Measurements from ENCODE around the gene DENND4B.

DENND4B gene

DNA sequence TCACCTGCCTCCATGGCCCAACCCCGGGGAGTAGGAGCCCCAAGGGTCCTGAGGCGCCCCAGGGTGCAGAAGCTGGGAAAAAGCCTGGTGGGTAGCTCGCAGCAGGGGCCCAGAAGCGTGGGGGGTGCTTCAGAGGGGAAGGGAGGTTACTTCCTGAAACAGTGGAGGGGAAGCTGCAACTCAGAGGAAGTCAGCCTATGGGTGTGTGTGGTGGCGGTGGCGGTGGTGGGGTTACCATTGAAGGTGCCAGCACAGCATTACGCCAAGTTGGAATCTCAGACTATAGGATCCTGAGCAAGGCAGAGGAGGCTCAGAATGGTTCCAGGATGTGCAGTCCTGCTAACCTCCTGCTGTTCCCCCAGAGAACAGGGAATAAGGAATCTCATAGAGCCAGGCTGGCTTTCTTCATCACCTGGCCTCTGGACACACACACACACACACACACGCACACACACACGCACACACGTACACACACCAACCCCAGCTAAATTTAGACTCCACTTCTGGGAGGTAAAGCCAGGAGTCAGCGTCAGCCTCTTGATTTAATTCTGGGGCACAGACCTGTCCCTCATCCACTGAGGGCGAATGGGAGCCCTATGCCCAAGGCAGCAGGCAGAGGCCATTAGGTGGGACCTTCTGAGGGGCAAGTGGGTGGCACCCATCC is 1.3 kb downstream of the DENND4B start:
- no peak for DNase-seq (ENCODE audit: low spot score)

DNA sequence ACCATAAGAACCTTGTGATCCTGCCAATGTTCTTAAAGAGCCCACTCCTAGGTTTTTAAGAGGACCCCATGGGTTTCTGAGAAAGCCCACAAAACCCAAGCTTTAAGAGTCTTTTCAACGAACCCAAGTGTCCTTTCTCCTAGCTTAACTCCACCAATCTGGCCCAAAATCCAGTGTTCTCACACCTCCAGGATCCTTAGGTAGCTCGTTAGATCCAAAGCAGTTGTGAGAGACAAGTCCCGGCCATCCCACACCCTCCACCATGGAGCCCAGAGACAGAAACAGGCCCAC is 1.7 kb downstream of the DENND4B start:
- DNase-seq (ENCODE audit: low spot score): no peak

DNA sequence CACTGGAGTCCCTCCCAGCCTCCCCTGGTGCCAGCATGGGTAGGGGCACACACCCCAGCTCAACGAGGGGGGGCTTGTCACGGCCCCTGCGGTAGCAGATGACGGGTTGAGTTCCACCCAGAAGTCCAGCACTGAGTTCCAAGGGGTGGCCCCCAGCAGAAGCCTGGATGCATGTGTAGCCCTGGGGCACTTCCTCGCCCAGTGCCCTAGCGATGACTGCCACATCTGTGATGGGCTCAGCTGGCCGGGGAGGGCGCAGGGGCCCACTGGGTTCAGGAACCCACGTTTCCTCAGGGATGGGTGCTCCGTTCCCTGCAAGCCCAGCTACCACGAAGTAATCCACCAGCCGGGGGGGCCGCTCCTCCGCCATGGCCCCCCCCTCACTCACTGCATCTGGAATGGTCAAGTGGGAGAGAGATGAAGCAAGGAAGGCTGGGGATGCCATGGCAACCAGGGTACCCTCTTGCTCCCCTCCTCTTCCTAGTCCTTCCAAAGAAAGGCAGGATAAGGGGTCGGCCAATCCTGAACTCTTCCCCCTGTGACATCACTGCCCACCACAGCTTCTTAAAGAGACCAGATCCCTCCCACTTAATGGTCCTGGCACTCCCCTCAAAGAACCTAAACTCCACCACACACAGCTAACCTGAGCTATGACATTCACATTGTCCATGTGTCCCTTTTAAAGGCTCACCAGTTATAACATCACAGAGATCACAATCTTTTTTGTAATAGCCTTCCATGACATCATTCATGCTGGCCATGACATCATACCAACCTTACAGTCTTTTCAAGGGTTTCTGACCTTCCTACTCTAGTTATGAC is 2.3 kb downstream of the DENND4B start:
- no peak for DNase-seq (ENCODE audit: low spot score)

DNA sequence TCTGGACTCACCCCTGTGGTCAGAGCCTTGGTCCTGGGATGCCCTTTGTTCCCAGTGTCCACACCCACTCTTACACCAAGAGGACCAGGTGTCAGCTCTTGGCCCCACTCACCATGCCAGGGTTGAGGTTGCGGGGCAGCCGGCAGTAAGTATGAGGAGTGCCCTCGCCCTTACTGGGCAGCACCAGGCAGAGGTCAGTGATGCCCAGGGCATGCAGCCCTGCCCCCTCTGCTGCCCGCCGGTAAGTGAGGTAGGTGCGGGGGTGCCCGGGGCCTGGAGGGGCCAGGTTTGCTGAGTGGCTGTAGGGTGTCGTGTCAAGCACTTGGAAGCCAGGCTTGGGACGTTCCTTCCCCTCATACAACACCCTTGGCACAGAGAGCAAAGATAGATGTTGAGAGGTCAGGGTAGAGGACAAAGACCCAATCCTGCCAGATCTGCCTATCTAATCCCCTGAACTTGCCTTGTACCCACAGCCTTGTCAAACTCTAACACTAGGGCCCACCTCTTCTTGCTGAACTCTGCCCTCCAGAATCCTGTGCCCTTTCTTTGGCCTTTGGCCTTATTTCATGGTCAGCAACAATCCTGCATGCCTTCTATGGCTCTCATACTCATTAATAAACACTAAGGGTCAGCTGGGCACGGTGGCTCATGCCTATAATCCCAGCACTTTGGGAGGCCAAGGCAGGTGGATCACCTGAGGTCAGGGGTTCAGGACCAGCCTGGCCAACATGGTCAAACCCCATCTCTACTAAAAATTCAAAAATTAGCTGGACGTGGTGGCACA is 3.6 kb downstream of the DENND4B start:
- DNase-seq (ENCODE audit: low spot score): no peak

DNA sequence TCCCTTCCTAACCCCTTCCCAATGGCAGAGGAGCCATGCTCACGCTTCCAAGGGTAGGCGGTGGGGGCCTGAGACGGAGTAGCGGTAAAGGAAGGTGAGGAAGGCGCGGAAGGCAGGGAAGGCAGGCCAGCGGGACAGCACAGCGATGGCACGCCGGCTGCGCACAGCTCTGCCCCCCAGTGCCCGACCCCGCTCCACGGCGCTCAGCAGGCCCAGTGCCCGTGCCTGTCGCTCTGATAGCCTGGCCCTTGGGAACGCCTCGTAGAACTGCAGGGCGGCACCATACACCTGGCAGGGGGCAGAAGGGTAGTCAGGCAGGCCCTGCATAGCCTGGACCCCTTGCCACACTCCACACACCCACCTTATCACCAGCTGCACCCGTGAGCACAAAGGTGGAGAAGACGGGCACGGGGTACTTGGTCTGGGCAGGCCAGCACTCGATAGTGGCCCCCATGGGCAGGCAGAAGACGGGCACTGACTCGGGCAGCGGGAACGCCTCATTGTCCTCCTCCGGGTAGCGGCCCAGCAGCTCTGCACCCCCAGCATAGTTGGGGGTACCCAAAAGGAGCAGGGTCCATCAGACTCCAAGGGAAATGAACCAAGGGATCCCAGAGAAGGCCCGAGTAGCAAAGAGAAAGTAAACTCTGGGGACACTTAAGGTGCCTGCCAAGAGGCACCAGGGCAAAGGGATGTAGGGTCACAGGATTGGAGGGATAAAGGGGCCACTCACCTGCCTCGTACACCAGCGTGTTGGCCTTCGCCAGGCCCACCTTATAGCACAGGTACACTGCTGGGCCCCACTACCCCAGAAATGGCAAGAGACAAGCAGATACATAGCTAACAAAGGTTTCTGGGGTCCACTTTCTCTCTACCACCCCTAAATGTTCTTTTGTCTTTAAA is 4.4 kb downstream of the DENND4B start:
- DNase-seq (ENCODE audit: low spot score): no peak

DNA sequence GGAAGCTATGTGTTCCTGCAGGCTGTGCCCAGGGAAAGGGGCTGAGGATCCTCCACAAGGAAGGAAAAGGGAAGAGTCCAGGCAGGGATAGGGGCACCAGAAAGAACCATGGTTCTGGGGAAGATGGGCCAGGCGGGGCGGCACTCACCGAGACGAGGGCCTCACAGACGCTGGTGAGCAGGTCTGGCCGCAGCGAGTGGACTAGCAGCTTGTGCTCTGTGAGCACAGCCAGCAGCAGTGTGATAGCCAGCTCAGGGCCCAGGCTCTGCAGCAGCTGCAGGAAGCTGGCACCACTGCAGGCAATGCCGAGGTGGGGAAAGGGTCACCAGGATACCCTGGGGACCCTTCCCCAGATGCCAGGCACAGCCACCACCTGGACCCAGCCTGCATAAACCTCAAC is 5.8 kb downstream of the DENND4B start:
- no peak for DNase-seq (ENCODE audit: low spot score)

DNA sequence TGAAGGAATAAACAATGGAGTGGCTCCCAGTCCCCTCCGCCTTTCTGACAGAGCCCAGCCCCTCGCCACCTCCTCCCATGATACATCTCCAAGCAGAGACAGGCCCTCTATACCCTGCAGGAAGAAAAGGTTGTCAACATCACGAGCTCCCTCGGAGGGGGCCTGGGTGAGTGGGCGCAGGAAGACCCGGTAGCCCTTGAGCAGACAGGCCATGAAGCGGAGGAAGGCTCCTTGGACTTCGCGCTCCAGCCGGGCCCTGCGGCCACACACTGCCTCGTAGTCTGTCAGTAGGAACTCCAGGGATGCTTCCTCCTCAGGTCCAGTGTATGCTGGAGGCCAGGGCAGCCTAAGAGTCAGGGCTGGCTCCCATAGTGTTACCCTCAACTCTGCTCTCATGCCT is 7.0 kb downstream of the DENND4B start:
- DNase-seq (ENCODE audit: low spot score): no peak

DNA sequence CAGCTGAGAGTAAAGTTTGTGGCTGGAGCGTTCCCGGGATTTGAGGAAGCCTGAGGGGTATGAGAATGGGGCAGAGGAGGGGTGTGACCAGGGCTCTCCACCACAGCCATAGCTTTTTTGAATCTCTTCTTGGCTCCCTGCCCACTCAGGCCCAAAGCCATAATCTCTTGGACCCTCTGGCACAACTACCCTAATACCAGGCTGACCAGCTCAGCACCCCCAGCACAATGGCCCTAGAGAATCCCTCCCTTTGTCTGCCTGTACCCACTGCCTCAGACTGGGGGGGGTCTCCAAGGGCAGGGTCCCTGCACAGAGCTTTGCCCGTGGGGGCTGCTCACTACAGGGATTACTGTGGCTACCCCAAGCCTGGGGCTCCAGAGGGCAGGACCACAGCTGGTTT is 7.5 kb downstream of the DENND4B start:
- DNase-seq (ENCODE audit: low spot score): no peak

DNA sequence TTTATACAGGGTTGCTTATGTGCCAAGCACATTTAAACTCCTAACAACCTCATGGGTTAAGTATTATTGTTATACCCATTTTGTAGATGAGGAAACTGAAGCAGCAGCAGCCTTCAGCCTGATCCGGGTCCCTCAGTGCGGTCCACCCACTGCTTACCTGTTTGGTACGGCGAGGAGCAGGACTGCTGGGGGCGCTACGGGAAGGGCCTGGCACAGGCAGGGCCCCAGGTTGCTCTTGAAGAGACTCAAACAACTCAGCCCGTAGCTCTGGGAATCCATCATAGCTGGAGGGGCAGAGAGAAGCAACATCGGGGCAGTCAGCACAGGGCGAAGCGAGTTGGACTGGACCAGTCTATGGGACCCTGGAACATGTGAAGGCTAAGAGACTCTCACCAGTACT is 9.2 kb downstream of the DENND4B start:
- no peak for DNase-seq (ENCODE audit: low spot score)

DNA sequence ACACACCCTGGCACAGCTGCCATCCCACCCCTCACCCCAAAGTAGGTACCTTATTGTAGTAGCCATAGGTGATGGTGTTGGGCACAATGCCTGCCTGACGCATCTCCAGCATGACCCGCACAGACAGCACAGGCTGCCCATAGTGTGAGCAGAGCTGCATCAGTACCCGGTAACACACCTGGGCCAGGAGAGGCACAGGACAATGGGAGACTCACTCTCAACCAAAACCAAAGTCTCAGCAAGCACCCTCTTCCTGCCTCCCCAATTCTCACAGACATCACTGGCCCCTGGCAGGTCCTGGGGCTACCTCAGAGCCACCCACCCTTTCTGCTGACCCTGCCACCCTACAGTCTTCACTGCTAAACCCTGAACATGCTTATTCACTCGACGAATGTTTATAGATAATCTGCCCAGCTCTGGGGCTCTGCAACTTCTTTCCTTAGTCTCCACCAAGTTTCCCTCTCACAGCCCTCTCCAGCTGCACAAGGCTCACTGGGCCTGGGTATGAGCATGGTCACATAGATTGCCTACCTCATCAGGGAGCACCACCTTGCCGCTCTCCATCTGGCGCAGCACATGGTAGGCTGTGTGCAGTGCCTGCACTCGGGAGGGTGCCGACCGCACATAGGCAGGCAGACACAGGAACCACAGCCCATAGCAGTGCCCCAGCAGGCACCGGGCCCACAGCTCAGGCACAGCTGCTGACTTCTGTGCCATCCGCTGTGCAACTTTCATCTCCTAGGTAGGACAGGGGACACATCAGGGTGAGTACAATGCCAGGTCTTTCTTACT is 10.3 kb downstream of the DENND4B start:
- no peak for DNase-seq (ENCODE audit: low spot score)

DNA sequence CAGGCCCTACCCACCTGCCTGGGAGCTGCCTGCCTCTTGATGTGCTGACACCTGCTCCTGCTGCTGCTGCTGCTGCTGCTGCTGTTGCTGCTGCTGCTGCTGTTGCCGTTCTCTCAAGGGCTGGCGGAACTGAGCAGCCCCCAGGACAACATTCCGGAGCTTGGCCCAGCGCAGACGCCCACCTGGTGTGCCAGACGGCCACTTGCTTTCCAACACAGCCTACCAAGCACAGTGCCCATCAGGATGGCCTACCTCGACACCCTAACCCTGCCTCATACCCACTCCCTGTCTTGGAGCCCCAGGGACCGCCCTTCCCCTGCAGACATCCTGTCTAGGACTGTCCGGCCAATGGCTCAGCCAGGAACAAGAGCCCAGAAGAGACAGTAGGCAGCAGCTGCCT is 11.8 kb downstream of the DENND4B start:
- no peak for DNase-seq (ENCODE audit: low spot score)

DNA sequence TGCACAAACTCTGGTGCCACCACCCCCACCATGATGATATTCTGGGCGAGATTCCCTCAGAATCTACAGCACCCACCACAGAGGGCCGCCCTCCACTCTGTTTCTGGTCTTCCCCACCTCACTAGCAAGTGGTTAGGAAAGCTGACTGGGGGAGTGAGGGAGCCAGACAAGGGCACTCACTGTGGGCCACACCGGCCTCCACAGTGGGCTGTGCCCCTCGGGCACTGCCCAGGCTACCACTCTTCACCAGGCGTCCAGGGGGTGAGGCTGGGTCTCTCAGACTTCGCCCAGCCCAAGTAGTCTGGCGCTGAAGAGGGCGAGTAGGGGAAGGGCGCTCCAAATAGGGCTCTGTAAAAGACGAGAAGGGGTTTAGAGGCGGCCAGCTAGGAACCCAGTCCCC is 12.6 kb downstream of the DENND4B start:
- no peak for DNase-seq (ENCODE audit: low spot score)

DNA sequence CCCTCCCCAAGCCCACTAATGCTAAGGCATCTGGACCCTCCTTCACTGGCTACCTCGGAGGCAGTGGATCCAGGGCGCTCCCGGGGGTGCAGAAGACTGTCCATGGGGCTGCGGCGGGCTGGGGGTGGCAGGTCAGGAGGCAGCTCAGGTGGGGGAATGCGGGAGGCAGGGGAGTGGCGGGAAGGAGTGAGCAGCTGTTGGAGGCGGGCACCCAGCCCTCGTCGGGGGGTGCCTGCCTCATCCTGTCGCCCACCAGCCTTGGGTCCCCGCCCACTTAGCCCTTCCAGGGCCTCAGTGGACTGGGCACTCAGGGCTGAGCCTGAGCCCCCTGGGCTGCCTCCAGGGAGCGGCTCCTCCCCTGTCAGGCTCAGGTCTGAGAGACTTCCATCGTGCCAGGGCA is 13.1 kb downstream of the DENND4B start:
- no peak for DNase-seq (ENCODE audit: low spot score)

DNA sequence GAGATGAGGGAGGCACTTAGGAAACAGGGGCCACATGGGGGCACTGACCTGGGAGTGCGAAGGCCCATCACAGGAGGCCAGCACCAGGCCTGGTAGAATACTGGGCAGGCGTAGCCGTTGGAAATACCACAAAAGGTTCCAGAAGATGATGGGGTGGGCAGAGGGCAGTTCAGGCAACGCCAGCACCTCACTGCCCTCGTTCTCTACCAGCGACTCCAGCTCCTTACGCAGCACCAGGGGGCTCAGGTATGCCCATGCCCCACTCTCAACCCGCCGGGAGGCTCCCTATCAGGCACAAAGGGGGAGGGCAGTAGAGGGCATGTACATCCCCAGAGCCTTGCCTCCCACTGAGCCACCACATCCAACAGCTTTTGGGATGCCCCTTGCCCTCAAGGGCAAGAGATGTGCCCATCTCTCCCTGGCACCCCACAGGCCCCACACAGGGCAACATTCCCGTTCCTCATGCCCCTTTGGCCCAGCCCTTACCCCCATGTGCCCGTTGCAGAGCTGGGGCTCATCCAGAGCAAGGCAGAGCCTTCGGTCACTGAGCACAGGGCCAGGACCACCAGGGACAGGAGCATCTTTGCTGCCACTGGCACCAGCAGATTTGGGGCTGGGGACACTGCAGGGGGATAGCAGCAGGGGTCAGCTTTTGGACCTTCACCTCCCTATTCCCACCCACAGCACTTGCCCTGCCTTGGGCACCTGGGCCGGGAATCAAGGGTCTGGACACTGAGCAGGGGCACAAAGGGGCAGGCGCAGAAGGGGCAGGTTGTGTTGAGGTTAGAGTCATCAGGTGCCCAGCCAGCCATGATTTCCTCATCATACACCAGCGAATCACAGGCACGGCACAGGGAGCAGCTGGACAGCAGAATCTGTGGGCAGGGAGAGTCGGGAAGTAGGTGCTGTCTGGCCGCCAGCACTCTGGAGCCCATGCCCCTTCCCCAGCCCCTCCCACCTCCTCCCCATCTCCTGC is 14.1 kb downstream of the DENND4B start:
- no peak for DNase-seq (ENCODE audit: low spot score)

DNA sequence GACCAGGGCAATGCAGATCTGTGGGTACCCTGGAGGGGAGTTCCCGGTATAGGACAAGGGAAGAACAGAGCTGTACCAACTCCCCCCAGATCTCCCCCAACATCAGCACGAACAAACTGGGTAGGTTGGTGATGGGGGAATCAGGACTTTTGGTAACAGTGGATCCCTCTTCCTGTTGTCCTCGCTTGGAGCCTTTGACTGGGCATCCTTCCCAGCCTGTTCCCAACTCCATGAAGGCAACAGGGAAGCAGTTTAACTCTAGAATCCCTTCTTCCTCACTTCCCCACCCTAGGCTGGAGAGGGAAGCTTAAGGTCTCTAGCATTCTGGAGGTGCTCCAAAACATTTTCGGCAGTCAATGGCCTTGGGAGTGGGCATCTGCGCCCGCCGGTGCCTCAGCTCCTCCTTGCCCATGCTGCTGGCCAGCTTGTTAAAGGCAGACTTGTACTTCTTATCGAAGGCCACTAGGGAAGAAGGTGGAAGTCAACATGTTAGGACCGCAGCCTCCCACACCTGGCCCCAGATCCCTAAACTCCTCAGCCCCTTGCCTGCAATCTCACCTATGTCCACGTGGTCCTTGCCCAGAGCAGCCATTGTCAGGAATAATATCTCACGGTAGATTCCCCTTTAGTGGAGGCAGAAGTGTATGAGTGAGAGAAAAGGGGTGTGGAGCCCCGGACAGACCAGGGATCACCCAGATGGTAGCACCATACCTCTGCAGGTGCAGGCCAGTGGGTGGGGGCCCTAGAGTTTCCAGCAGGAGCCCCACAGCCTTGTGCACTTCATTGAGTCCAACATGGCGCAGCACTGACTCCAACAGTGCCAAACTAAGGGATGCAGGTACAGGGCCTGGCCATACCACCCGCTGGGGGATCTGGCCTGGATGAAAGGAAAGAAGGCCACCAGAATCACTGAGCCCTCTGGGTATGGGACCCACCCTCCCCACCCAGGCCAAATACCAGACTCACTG is 16.3 kb downstream of the DENND4B start:
- DNase-seq (ENCODE audit: low spot score): no peak

DNA sequence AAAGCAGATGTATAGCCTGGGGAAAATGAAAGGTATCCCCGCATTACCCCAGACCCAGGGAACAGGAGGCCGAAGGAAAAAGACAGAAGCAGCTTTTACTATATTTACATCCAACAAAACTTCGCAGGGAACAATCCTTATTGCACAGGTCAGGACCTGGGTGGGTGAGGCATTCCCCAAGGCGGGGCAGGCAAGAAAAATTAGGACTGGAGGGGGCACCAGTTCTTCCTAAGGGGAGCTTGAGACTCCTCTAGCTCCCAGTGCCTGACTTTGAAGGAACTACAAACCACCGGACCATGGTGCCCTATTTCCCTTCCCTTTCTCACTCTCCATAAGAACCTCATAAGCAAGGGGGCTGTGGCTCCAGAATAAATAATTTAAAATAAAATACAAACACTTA is 17.1 kb downstream of the DENND4B start:
- DNase-seq (ENCODE audit: low spot score): no peak

DNA sequence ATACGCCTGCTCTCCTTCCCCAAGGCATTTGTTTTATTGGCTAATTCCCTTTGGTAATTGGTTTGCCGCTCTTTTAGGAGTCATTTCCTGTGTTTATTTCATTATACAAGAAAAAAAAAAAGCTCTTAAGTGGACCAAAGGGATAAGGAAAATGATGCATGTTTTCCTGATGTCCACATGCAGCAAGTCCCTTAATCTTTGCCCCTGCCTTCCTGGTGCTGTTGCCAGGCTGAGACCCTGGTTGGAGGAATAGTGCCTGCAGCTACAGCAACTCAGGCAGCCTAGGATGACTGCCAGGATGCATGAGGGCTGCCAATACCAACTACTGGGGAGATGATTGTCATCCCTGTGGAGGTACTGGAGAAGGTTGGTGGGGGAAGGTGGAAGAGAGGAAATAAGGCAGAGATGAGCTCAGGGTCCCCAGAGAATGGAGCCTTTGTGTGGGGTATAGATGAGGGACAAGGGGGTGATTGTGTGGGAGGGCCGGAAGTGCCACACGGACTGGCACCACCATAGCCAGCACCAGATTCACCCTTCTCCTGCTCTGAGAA is 17.7 kb downstream of the DENND4B start:
- peak; percentile 52 for DNase-seq (ENCODE audit: low spot score)

DNA sequence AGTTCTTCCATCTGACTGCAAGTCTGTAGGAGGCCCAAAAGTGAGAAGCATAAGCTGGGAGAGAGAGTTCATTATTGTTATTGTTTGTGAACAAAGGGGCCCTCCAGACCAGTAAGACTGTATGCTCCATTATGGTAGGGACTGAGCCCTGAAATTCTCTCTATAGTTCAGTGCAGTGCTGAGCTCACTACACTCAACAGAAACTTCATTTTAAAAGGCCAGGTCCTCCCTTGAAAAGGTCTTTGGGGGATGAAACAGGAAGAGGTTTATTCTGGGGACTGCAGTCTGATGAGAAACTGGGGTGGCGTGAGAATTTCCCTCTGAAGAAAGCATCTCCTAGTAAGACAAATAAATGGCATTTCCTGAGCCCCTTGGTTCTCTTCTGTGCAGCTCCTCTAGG is 18.3 kb downstream of the DENND4B start:
- no peak for DNase-seq (ENCODE audit: low spot score)

DNA sequence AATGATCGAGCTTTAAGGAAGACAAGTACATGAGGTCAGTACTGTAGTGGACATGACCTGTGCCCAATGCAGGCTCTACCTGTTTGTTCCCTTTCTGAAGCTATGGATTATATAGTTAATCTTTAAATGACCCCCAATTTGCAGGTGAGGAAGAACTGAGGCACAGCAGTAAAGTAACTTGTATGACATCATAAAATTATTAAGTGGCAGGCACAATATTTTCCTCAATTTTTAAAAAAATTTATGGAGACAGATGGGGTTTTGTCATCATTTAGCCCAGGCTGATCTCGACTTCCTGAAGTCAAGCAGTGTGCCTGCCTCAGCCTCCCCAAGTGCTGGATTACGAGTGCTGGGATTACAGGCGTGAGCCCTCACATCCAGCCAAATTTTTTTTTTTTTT is 20.1 kb downstream of the DENND4B start:
- no peak for DNase-seq (ENCODE audit: low spot score)

Measured in kidney capillary endothelial cell (primary cell).